A204.1 (cell line): ENCODE results near the gene CCDC13.

Source experiments
- FAIRE-seq: peaks from 2 replicates; lab custom pipeline; 2012; peaks lifted over from hg19 to GRCh38; lab: Jason Lieb, UNC

CCDC13 gene

GRCh38 chr3:42732829-42733459 is 40.1 kb downstream of the CCDC13 start:
- FAIRE-seq = no peak

GRCh38 chr3:42732196-42732828 is 40.7 kb downstream of the CCDC13 start:
- no peak for FAIRE-seq

GRCh38 chr3:42731476-42732195 is 41.4 kb downstream of the CCDC13 start:
- FAIRE-seq = no peak

GRCh38 chr3:42730706-42731420 is 42.2 kb downstream of the CCDC13 start:
- FAIRE-seq = no peak

- no peak for FAIRE-seq
Measured at GRCh38 chr3:42730294-42730693, 42.8 kb downstream of the CCDC13 start.

- FAIRE-seq = no peak
Measured at GRCh38 chr3:42729404-42730145, 43.5 kb downstream of the CCDC13 start.

- FAIRE-seq = no peak
Measured at GRCh38 chr3:42728668-42729364, 44.2 kb downstream of the CCDC13 start.

GRCh38 chr3:42728056-42728455 is 45.0 kb downstream of the CCDC13 start:
- no peak for FAIRE-seq

- FAIRE-seq = no peak
Measured at GRCh38 chr3:42725454-42725853, 47.6 kb downstream of the CCDC13 start.

- FAIRE-seq = no peak
Measured at GRCh38 chr3:42723219-42723618, 49.8 kb downstream of the CCDC13 start.
